SH-SY5Y (cell line): ENCODE data around the gene CD28.

Source experiments
- GATA2 ChIP-seq: IDR thresholded peaks from 2 replicates; pipeline ENCODE4 v1.6.1; 2011; ENCODE audit warnings: mild to moderate bottlenecking, low read depth, low read length
- GATA3 ChIP-seq: IDR thresholded peaks from 2 replicates; pipeline ENCODE4 v1.6.1; 2011; ENCODE audit warnings: low read depth, mild to moderate bottlenecking, low read length, moderate library complexity

DNA sequence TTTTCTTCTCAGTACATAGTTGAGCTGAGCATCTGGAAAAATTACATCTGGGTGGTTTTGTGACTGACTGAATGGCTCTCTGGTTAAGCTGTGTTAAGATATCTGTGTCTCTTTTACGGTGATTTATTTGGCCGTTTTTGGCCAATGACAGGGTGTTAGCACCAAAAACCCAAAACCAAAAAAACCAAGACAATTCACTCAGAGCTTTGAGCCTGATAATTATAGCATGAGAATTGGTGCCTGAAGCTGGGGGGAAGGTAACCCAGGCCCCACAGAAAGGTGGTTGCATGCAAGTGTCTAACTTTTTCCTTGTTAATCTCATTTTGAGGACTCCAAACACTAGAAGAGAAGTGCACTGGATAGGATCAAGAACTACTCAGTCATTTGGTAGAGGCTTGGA is 4.5 kb downstream of the CD28 start:
- TF ChIP-seq GATA3 (no peak), GATA2 (no peak)
